Measurements from ENCODE around the gene TRIM33. TPM values are rescaled to one million over a fixed set of nuclear protein-coding genes. Genes with fewer than 3 reads are reported as not detected.

The TRIM33 gene
- total RNA-seq, 1 donor from 2014 or later, result 31.8 TPM

GRCh38 chr1:114345930-114346479 is 165.0 kb downstream of the TRIM33 start:
- FAIRE-seq, result no peak
- no peak for DNase-seq (ENCODE audit: low read depth)
- Mint-ChIP-seq H3K27me3 (ENCODE audit: low read depth, unreplicated experiment) (peaks cover 20% of the 10 kb centered on the region), H3K27ac (ENCODE audit: unreplicated experiment) (peak overlapping the region; percentile 79), H3K4me3 (ENCODE audit: unreplicated experiment) (peak overlapping the region; percentile 84), H3K4me1 (ENCODE audit: low read depth, unreplicated experiment) (no peaks in the 10 kb centered on the region), H3K36me3 (ENCODE audit: low read depth, unreplicated experiment) (no peaks in the 10 kb centered on the region), H3K9me3 (ENCODE audit: unreplicated experiment) (no peaks in the 10 kb centered on the region)
- TF ChIP-seq EZH2 (IDR thresholded peaks at IDR 0.05; ENCODE audit: insufficient read depth, low read length) (no peak), CTCF (IDR thresholded peaks at IDR 0.05; ENCODE audit: insufficient read depth, low read depth, low read length) (no peak)
- peaks cover 10% of the 10 kb centered on the region for H3K4me1 ChIP-seq (ENCODE audit: insufficient read depth, low read length)
- H3K4me2 ChIP-seq (ENCODE audit: low read length), result peak overlapping the region; percentile 94
- no peaks in the 10 kb centered on the region for H3K79me2 ChIP-seq (ENCODE audit: insufficient read depth, low read length)
- peak overlapping the region; percentile 66 for H3K4me3 ChIP-seq (ENCODE audit: insufficient read depth, low read depth, low read length)
- H3K9ac ChIP-seq (ENCODE audit: low read length), result peak overlapping the region; percentile 78
- H3K27ac ChIP-seq (ENCODE audit: low read depth, low read length), result no peak overlapping the region
- peaks cover 9% of the 10 kb centered on the region for H3K27me3 ChIP-seq (ENCODE audit: insufficient read depth, low read length)
- no peaks in the 10 kb centered on the region for H4K20me1 ChIP-seq (ENCODE audit: insufficient read depth, low read length)
- peak overlapping the region; percentile 99 for H2AFZ ChIP-seq (ENCODE audit: low read depth, low read length)
- no peaks in the 10 kb centered on the region for H3K9me3 ChIP-seq (ENCODE audit: insufficient read depth, low read depth, low read length)
- no peaks in the 10 kb centered on the region for H3K36me3 ChIP-seq (ENCODE audit: insufficient read depth, low read length)

- H3K4me3 Mint-ChIP-seq (ENCODE audit: unreplicated experiment), result no peak overlapping the region
- TF ChIP-seq CTCF (IDR thresholded peaks at IDR 0.05; ENCODE audit: insufficient read depth, low read depth, low read length), result no peak
- no peak for TF ChIP-seq EZH2 (IDR thresholded peaks at IDR 0.05; ENCODE audit: insufficient read depth, low read length)
- FAIRE-seq, result no peak
Measured at GRCh38 chr1:114344656-114345055, 166.3 kb downstream of the TRIM33 start.

More at GRCh38 chr1:114344656-114345055, 166.3 kb downstream of the TRIM33 start:
- no peaks in the 10 kb centered on the region for H4K20me1 ChIP-seq (ENCODE audit: insufficient read depth, low read length)
- H2AFZ ChIP-seq (ENCODE audit: low read depth, low read length), result no peak overlapping the region
- H3K4me3 ChIP-seq (ENCODE audit: insufficient read depth, low read depth, low read length), result no peak overlapping the region
- Mint-ChIP-seq H3K36me3 (ENCODE audit: low read depth, unreplicated experiment) (no peaks in the 10 kb centered on the region), H3K27ac (ENCODE audit: unreplicated experiment) (no peak overlapping the region), H3K27me3 (ENCODE audit: low read depth, unreplicated experiment) (peaks cover 18% of the 10 kb centered on the region), H3K9me3 (ENCODE audit: unreplicated experiment) (no peaks in the 10 kb centered on the region), H3K4me1 (ENCODE audit: low read depth, unreplicated experiment) (no peaks in the 10 kb centered on the region)
- H3K4me1 ChIP-seq (ENCODE audit: insufficient read depth, low read length), result peaks cover 10% of the 10 kb centered on the region
- H3K9ac ChIP-seq (ENCODE audit: low read length), result no peak overlapping the region
- peaks cover 4% of the 10 kb centered on the region for H3K27me3 ChIP-seq (ENCODE audit: insufficient read depth, low read length)
- DNase-seq (ENCODE audit: low read depth), result no peak
- no peaks in the 10 kb centered on the region for H3K36me3 ChIP-seq (ENCODE audit: insufficient read depth, low read length)
- H3K79me2 ChIP-seq (ENCODE audit: insufficient read depth, low read length), result no peaks in the 10 kb centered on the region
- H3K27ac ChIP-seq (ENCODE audit: low read depth, low read length), result no peak overlapping the region
- H3K9me3 ChIP-seq (ENCODE audit: insufficient read depth, low read depth, low read length), result no peaks in the 10 kb centered on the region
- no peak overlapping the region for H3K4me2 ChIP-seq (ENCODE audit: low read length)

Other genes with a start within 250 kb of the TRIM33 start
- gene BCAS2, start 70.4 kb upstream of the TRIM33 start, total RNA-seq, result 44.8 and 48.4 TPM in 2 replicates
- gene DENND2C, start 158.8 kb upstream of the TRIM33 start, total RNA-seq, result 2.8 and 3.2 TPM in 2 replicates
- gene AMPD1, start 184.3 kb upstream of the TRIM33 start, total RNA-seq, result not detected in 2 replicates
- 59.1 and 63.8 TPM in 2 replicates for gene NRAS, start 205.6 kb upstream of the TRIM33 start, total RNA-seq
- 562 and 635 TPM in 2 replicates for gene CSDE1, start 246.8 kb upstream of the TRIM33 start, total RNA-seq